Vagina (tissue), 2 donors: ENCODE results near the gene CDK6.

Experiments
- CTCF ChIP-seq, 3 experiments: fragments of 450-650 bp in 2 of 3; fragments of 200-600 bp in 1 of 3; sonication (generic) in 1 of 3; IDR thresholded peaks; one replicate each; pipeline ENCODE4 v1.5.1; 2017 to 2019; ENCODE audit warnings: antibody characterized with exemption in 3 of 3, mild to moderate bottlenecking in 2 of 3, moderate library complexity in 2 of 3
- POLR2A ChIP-seq, 2 donors: fragments of 450-650 bp; IDR thresholded peaks; one replicate each; pipeline ENCODE4 v1.6.1; 2017; ENCODE audit warnings: antibody characterized with exemption in 2 of 2, mild to moderate bottlenecking in 2 of 2, moderate library complexity in 2 of 2
- POLR2AphosphoS5 ChIP-seq, 2 donors: sonication (generic); formaldehyde crosslinking; IDR thresholded peaks; one replicate each; pipeline ENCODE4 v1.9.0; 2017; ENCODE audit warnings: antibody characterized with exemption in 2 of 2, mild to moderate bottlenecking in 2 of 2, low read depth in 1 of 2; ENCODE audit not compliant: insufficient read depth in 1 of 2

GRCh38 chr7:92750946-92751345 lies 85.4 kb downstream of the CDK6 start:
- no peak for TF ChIP-seq CTCF (IDR thresholded peaks at IDR 0.05)
- no peak for TF ChIP-seq POLR2AphosphoS5 (IDR thresholded peaks at IDR 0.05; ENCODE audit: insufficient read depth in 1 of 2, low read depth in 1 of 2)
- no peak for TF ChIP-seq POLR2A (IDR thresholded peaks at IDR 0.05)
